ENCODE results near the gene MAP7. TPM values are rescaled to one million over a fixed set of nuclear protein-coding genes. Genes with fewer than 3 reads are reported as not detected.
"Not testable (repeated sequence)": the region's sequence is repeated elsewhere in the genome, so short reads cannot be mapped to it uniquely, and the experiment has no call there.

Gene MAP7
- total and polyA plus RNA-seq, 8 donors = 15.7 to 22.0 (median 17.3) TPM

GRCh38 chr6:136483906-136484305 is 66.3 kb downstream of the MAP7 start:
- intact Hi-C loops (cut with DNase I) = no loop called here
- Histone ChIP-seq H3K27ac (no peak overlapping the region), H3K4me1 (no peaks in the 10 kb centered on the region), H3K9me3 (no peaks in the 10 kb centered on the region), H3K4me3 (no peak overlapping the region), H3K27me3 (no peaks in the 10 kb centered on the region), H3K36me3 (no peaks in the 10 kb centered on the region)
- ATAC-seq (no peak), DNase-seq (no peak)
- no peak for TF ChIP-seq CTCF (IDR thresholded peaks at IDR 0.05)

- H3K27me3 ChIP-seq; H3K4me1 ChIP-seq; ATAC-seq; intact Hi-C loops (cut with DNase I); H3K27ac ChIP-seq; H3K9me3 ChIP-seq; H3K4me3 ChIP-seq; DNase-seq; H3K36me3 ChIP-seq: not testable (repeated sequence)
Measured at GRCh38 chr6:136483005-136483404, 67.2 kb downstream of the MAP7 start.

DNA sequence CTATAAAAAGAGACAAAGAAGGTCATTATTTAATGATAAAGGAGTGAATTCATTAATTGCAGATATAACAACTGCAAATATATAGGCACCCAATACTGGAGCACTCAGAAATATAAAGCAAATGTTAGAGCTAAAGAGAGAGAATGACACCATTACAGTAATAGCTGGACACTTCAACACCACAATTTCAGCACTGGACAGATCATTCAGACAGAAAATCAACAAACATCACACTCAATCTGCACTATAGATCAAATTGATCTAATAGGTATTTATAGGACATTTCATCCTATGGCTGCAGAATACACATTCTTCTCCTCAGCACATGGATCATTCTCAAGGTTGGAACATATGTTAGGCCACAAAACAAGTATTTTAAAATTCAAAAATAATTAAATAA is 72.7 kb downstream of the MAP7 start:
- H3K4me1 ChIP-seq = peaks cover 0 to 1% of the 10 kb centered on the region in 2 donors
- H3K4me3 ChIP-seq = no peak overlapping the region
- no peak for TF ChIP-seq CTCF (IDR thresholded peaks at IDR 0.05)
- H3K27ac ChIP-seq = no peak overlapping the region
- H3K9me3 ChIP-seq = no peaks in the 10 kb centered on the region
- ATAC-seq (no peak), DNase-seq (no peak)
- intact Hi-C loops (cut with DNase I) = no loop called here
- no peaks in the 10 kb centered on the region for H3K36me3 ChIP-seq
- H3K27me3 ChIP-seq = no peaks in the 10 kb centered on the region

- H3K4me3 ChIP-seq = no peak overlapping the region
- no peaks in the 10 kb centered on the region for H3K27me3 ChIP-seq
- TF ChIP-seq CTCF (IDR thresholded peaks at IDR 0.05) = no peak
- DNase-seq = no peak
- no peaks in the 10 kb centered on the region for H3K9me3 ChIP-seq
- no peak overlapping the region for H3K27ac ChIP-seq
- ATAC-seq = no peak
- H3K36me3 ChIP-seq = no peaks in the 10 kb centered on the region
- intact Hi-C loops (cut with DNase I) = no loop called here
- peaks cover 0 to 15% of the 10 kb centered on the region in 2 donors for H3K4me1 ChIP-seq
Measured at GRCh38 chr6:136475686-136476085, 74.5 kb downstream of the MAP7 start.

DNA sequence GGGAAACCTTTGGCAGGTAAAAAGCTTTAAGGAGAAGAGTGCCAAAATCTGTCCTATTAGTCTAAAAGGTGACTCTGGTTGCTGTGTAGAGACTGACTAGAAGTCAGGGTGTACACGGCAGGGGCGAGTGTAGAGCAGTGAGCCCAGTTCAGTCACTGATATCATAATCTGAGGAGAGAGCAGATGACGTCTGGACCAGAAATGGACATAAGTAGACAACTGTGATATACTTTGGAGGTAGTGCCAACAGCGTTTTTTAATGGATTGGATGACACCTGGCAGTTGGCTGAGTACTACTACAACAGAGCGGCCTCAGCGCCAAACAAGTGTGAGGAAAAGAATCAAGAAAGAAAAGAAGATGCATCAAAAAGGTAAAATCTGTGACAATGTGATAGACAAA is 76.0 kb downstream of the MAP7 start:
- intact Hi-C loops (cut with DNase I) = no loop called here
- no peaks in the 10 kb centered on the region for H3K9me3 ChIP-seq
- H3K4me3 ChIP-seq = no peak overlapping the region
- peaks cover 0 to 25% of the 10 kb centered on the region in 2 donors for H3K4me1 ChIP-seq
- ATAC-seq = no peak
- no peak for TF ChIP-seq CTCF (IDR thresholded peaks at IDR 0.05)
- H3K27me3 ChIP-seq = no peaks in the 10 kb centered on the region
- H3K36me3 ChIP-seq = no peaks in the 10 kb centered on the region
- H3K27ac ChIP-seq = no peak overlapping the region
- no peak for DNase-seq

- no peak for TF ChIP-seq CTCF (IDR thresholded peaks at IDR 0.05)
- Histone ChIP-seq H3K36me3 (no peaks in the 10 kb centered on the region), H3K27ac (no peak overlapping the region), H3K9me3 (no peaks in the 10 kb centered on the region), H3K4me1 (peaks cover 0 to 27% of the 10 kb centered on the region in 2 donors), H3K27me3 (no peaks in the 10 kb centered on the region), H3K4me3 (no peak overlapping the region)
- no peak for ATAC-seq
- intact Hi-C loops (cut with DNase I) = no loop called here
- no peak for DNase-seq
Measured at GRCh38 chr6:136471922-136472321, 78.3 kb downstream of the MAP7 start.
